IPS-18a (cell line): Measurements from ENCODE around the gene SREBF2.

ENCODE experiments used
- H3K27ac ChIP-seq: one replicate; pipeline ENCODE4 v1.5.1; 2013; ENCODE audit warnings: low read length
- H3K27me3 ChIP-seq: one replicate; pipeline ENCODE4 v1.6.1; 2013; ENCODE audit warnings: mild to moderate bottlenecking, low read length; ENCODE audit not compliant: control insufficient read depth, insufficient read depth
- H3K36me3 ChIP-seq: one replicate; pipeline ENCODE4 v1.6.1; 2013; ENCODE audit warnings: low read depth, low read length; ENCODE audit not compliant: control insufficient read depth
- H3K4me1 ChIP-seq: one replicate; pipeline ENCODE4 v1.6.1; 2013; ENCODE audit warnings: low read depth, low read length; ENCODE audit not compliant: control insufficient read depth
- H3K4me3 ChIP-seq: one replicate; pipeline ENCODE4 v1.5.1; 2013; ENCODE audit warnings: low read length
- H3K9ac ChIP-seq: one replicate; pipeline ENCODE4 v1.6.1; 2013; ENCODE audit warnings: mild to moderate bottlenecking, low read length, moderate library complexity
- H3K9me3 ChIP-seq: one replicate; pipeline ENCODE4 v1.6.1; 2013; ENCODE audit warnings: low read depth, low read length; ENCODE audit not compliant: control insufficient read depth

SREBF2 gene

GRCh38 chr22:41810022-41810421, 22.9 kb upstream of the SREBF2 start:
- H3K27ac ChIP-seq: no peak overlapping the region

GRCh38 chr22:41812805-41813545, 19.9 kb upstream of the SREBF2 start:
- H3K9ac ChIP-seq: no peak overlapping the region
- H3K4me3 ChIP-seq: no peak overlapping the region
- H3K4me1 ChIP-seq: no peaks in the 10 kb centered on the region
- H3K36me3 ChIP-seq: peaks cover 22% of the 10 kb centered on the region
- H3K27ac ChIP-seq: no peak overlapping the region
- H3K27me3 ChIP-seq: no peaks in the 10 kb centered on the region
- H3K9me3 ChIP-seq: no peaks in the 10 kb centered on the region

More at GRCh38 chr22:41810022-41810421, 22.9 kb upstream of the SREBF2 start:
- H3K4me3 ChIP-seq: no peak overlapping the region
- H3K36me3 ChIP-seq: peaks cover 14% of the 10 kb centered on the region
- no peaks in the 10 kb centered on the region for H3K27me3 ChIP-seq
- H3K4me1 ChIP-seq: no peaks in the 10 kb centered on the region
- H3K9me3 ChIP-seq: no peaks in the 10 kb centered on the region
- no peak overlapping the region for H3K9ac ChIP-seq

GRCh38 chr22:41813726-41814410, 19.0 kb upstream of the SREBF2 start:
- H3K27me3 ChIP-seq: no peaks in the 10 kb centered on the region
- peaks cover 22% of the 10 kb centered on the region for H3K36me3 ChIP-seq
- H3K4me1 ChIP-seq: no peaks in the 10 kb centered on the region
- H3K9me3 ChIP-seq: no peaks in the 10 kb centered on the region
- no peak overlapping the region for H3K27ac ChIP-seq
- H3K4me3 ChIP-seq: no peak overlapping the region
- H3K9ac ChIP-seq: no peak overlapping the region

- H3K4me3 ChIP-seq: no peak overlapping the region
- peaks cover 17% of the 10 kb centered on the region for H3K36me3 ChIP-seq
- H3K4me1 ChIP-seq: no peaks in the 10 kb centered on the region
- no peaks in the 10 kb centered on the region for H3K27me3 ChIP-seq
- no peak overlapping the region for H3K9ac ChIP-seq
- H3K9me3 ChIP-seq: no peaks in the 10 kb centered on the region
- H3K27ac ChIP-seq: no peak overlapping the region
Measured at GRCh38 chr22:41815716-41816115, 17.2 kb upstream of the SREBF2 start.

GRCh38 chr22:41816241-41816640, 16.7 kb upstream of the SREBF2 start:
- no peak overlapping the region for H3K4me3 ChIP-seq
- H3K36me3 ChIP-seq: peaks cover 17% of the 10 kb centered on the region
- H3K27me3 ChIP-seq: no peaks in the 10 kb centered on the region
- H3K9ac ChIP-seq: no peak overlapping the region
- H3K9me3 ChIP-seq: no peaks in the 10 kb centered on the region
- no peaks in the 10 kb centered on the region for H3K4me1 ChIP-seq
- H3K27ac ChIP-seq: no peak overlapping the region

- Histone ChIP-seq H3K36me3 (peaks cover 17% of the 10 kb centered on the region), H3K9me3 (no peaks in the 10 kb centered on the region), H3K9ac (no peak overlapping the region), H3K4me1 (no peaks in the 10 kb centered on the region), H3K27ac (no peak overlapping the region), H3K27me3 (no peaks in the 10 kb centered on the region), H3K4me3 (no peak overlapping the region)
Measured at GRCh38 chr22:41816871-41817270, 16.0 kb upstream of the SREBF2 start.

GRCh38 chr22:41818011-41818410, 14.9 kb upstream of the SREBF2 start:
- no peak overlapping the region for H3K4me3 ChIP-seq
- H3K27me3 ChIP-seq: no peaks in the 10 kb centered on the region
- H3K27ac ChIP-seq: no peak overlapping the region
- H3K9ac ChIP-seq: no peak overlapping the region
- H3K36me3 ChIP-seq: peaks cover 17% of the 10 kb centered on the region
- H3K4me1 ChIP-seq: no peaks in the 10 kb centered on the region
- H3K9me3 ChIP-seq: no peaks in the 10 kb centered on the region

- H3K4me3 ChIP-seq: no peak overlapping the region
- peaks cover 12% of the 10 kb centered on the region for H3K36me3 ChIP-seq
- peaks cover 2% of the 10 kb centered on the region for H3K4me1 ChIP-seq
- no peak overlapping the region for H3K9ac ChIP-seq
- H3K27me3 ChIP-seq: no peaks in the 10 kb centered on the region
- H3K9me3 ChIP-seq: no peaks in the 10 kb centered on the region
- H3K27ac ChIP-seq: no peak overlapping the region
Measured at GRCh38 chr22:41818596-41818995, 14.3 kb upstream of the SREBF2 start.

GRCh38 chr22:41819257-41819656, 13.6 kb upstream of the SREBF2 start:
- peaks cover 8% of the 10 kb centered on the region for H3K4me1 ChIP-seq
- H3K27ac ChIP-seq: no peak overlapping the region
- H3K36me3 ChIP-seq: peaks cover 14% of the 10 kb centered on the region
- no peaks in the 10 kb centered on the region for H3K27me3 ChIP-seq
- no peaks in the 10 kb centered on the region for H3K9me3 ChIP-seq
- H3K9ac ChIP-seq: no peak overlapping the region
- no peak overlapping the region for H3K4me3 ChIP-seq

- no peak overlapping the region for H3K9ac ChIP-seq
- H3K36me3 ChIP-seq: peaks cover 10% of the 10 kb centered on the region
- no peak overlapping the region for H3K4me3 ChIP-seq
Measured at GRCh38 chr22:41820447-41820846, 12.5 kb upstream of the SREBF2 start.

GRCh38 chr22:41821471-41822316, 11.2 kb upstream of the SREBF2 start:
- Histone ChIP-seq H3K9ac (no peak overlapping the region), H3K4me3 (no peak overlapping the region), H3K36me3 (peaks cover 13% of the 10 kb centered on the region), H3K27me3 (no peaks in the 10 kb centered on the region), H3K27ac (no peak overlapping the region), H3K9me3 (no peaks in the 10 kb centered on the region), H3K4me1 (peaks cover 8% of the 10 kb centered on the region)

More at GRCh38 chr22:41820447-41820846, 12.5 kb upstream of the SREBF2 start:
- Histone ChIP-seq H3K27ac (no peak overlapping the region), H3K9me3 (no peaks in the 10 kb centered on the region), H3K27me3 (no peaks in the 10 kb centered on the region), H3K4me1 (peaks cover 8% of the 10 kb centered on the region)
